Measurements from ENCODE around the gene RLN3. TPM values are rescaled to one million over a fixed set of nuclear protein-coding genes. Genes with fewer than 3 reads are reported as not detected.

The RLN3 gene
- total and polyA plus RNA-seq, 9 of the 15 experiments (the other 6 are each of a cell fraction or from before 2014, with no cell fraction given), result 0.31 to 1.2 (median 0.71) TPM; not detected in 6

DNA sequence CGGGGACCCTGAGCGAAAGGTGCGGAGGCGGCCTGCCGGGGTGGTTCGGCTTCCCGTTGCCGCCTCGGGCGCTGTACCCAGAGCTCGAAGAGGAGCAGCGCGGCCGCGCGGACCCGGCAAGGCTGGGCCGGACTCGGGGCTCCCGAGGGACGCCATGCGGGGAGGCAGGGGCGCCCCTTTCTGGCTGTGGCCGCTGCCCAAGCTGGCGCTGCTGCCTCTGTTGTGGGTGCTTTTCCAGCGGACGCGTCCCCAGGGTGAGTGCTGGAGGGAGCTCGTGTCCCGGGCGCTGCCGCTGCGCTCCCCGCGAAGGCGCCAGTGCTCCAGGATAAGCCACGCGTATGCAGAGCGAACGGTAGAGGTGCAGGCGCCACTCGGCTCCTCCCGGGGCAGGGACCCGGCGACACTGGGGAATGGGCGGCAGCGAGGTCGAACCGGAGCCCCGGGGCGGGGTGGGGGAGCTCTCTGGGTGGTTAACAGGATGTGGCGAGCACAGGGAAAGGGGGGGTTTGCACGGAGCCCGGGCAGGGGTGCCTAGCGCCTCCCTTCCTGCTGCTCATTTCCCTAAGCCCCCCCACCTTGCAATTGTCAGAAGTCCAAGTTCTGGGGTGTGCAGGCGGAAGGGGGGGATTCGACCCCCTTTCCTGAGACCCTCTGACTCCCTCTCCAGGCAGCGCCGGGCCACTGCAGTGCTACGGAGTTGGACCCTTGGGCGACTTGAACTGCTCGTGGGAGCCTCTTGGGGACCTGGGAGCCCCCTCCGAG is 4.0 kb downstream of the RLN3 start, which contains the start of gene IL27RA (continued):
- TF ChIP-seq, protein P1, sequence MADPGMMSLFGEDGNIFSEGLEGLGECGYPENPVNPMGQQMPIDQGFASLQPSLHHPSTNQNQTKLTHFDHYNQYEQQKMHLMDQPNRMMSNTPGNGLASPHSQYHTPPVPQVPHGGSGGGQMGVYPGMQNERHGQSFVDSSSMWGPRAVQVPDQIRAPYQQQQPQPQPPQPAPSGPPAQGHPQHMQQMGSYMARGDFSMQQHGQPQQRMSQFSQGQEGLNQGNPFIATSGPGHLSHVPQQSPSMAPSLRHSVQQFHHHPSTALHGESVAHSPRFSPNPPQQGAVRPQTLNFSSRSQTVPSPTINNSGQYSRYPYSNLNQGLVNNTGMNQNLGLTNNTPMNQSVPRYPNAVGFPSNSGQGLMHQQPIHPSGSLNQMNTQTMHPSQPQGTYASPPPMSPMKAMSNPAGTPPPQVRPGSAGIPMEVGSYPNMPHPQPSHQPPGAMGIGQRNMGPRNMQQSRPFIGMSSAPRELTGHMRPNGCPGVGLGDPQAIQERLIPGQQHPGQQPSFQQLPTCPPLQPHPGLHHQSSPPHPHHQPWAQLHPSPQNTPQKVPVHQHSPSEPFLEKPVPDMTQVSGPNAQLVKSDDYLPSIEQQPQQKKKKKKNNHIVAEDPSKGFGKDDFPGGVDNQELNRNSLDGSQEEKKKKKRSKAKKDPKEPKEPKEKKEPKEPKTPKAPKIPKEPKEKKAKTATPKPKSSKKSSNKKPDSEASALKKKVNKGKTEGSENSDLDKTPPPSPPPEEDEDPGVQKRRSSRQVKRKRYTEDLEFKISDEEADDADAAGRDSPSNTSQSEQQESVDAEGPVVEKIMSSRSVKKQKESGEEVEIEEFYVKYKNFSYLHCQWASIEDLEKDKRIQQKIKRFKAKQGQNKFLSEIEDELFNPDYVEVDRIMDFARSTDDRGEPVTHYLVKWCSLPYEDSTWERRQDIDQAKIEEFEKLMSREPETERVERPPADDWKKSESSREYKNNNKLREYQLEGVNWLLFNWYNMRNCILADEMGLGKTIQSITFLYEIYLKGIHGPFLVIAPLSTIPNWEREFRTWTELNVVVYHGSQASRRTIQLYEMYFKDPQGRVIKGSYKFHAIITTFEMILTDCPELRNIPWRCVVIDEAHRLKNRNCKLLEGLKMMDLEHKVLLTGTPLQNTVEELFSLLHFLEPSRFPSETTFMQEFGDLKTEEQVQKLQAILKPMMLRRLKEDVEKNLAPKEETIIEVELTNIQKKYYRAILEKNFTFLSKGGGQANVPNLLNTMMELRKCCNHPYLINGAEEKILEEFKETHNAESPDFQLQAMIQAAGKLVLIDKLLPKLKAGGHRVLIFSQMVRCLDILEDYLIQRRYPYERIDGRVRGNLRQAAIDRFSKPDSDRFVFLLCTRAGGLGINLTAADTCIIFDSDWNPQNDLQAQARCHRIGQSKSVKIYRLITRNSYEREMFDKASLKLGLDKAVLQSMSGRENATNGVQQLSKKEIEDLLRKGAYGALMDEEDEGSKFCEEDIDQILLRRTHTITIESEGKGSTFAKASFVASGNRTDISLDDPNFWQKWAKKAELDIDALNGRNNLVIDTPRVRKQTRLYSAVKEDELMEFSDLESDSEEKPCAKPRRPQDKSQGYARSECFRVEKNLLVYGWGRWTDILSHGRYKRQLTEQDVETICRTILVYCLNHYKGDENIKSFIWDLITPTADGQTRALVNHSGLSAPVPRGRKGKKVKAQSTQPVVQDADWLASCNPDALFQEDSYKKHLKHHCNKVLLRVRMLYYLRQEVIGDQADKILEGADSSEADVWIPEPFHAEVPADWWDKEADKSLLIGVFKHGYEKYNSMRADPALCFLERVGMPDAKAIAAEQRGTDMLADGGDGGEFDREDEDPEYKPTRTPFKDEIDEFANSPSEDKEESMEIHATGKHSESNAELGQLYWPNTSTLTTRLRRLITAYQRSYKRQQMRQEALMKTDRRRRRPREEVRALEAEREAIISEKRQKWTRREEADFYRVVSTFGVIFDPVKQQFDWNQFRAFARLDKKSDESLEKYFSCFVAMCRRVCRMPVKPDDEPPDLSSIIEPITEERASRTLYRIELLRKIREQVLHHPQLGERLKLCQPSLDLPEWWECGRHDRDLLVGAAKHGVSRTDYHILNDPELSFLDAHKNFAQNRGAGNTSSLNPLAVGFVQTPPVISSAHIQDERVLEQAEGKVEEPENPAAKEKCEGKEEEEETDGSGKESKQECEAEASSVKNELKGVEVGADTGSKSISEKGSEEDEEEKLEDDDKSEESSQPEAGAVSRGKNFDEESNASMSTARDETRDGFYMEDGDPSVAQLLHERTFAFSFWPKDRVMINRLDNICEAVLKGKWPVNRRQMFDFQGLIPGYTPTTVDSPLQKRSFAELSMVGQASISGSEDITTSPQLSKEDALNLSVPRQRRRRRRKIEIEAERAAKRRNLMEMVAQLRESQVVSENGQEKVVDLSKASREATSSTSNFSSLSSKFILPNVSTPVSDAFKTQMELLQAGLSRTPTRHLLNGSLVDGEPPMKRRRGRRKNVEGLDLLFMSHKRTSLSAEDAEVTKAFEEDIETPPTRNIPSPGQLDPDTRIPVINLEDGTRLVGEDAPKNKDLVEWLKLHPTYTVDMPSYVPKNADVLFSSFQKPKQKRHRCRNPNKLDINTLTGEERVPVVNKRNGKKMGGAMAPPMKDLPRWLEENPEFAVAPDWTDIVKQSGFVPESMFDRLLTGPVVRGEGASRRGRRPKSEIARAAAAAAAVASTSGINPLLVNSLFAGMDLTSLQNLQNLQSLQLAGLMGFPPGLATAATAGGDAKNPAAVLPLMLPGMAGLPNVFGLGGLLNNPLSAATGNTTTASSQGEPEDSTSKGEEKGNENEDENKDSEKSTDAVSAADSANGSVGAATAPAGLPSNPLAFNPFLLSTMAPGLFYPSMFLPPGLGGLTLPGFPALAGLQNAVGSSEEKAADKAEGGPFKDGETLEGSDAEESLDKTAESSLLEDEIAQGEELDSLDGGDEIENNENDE (IDR thresholded peaks at IDR 0.05; ENCODE audit: low read depth, low read length), result no peak
- TF ChIP-seq, protein P2, sequence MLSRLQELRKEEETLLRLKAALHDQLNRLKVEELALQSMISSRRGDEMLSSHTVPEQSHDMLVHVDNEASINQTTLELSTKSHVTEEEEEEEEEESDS (CRISPR knock-in tag; IDR thresholded peaks at IDR 0.05), result no peak
- TF ChIP-seq RCOR1 (IDR thresholded peaks at IDR 0.05; ENCODE audit: borderline replicate concordance in 1 of 2, low read depth in 2 of 2, low read length in 2 of 2) (peak in 1 of 2 experiments; percentile 35; a peak in 1 of 4 replicates), GATAD2B (IDR thresholded peaks at IDR 0.05; ENCODE audit: borderline replicate concordance) (peak; percentile 73), SMAD4 (CRISPR knock-in tag; conservative IDR thresholded peaks at IDR 0.05) (peak; percentile 47; the same call in 1 of the 2 replicates), RBM34 (IDR thresholded peaks at IDR 0.05; ENCODE audit: borderline replicate concordance, insufficient read depth, low read length) (peak; percentile 77; the same call in 1 of the 2 replicates), CBX1 (IDR thresholded peaks at IDR 0.05; ENCODE audit: low read depth) (peak; percentile 16; the same call in 1 of the 2 replicates)
- TF ChIP-seq, protein P3, sequence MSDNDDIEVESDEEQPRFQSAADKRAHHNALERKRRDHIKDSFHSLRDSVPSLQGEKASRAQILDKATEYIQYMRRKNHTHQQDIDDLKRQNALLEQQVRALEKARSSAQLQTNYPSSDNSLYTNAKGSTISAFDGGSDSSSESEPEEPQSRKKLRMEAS (CRISPR knock-in tag; IDR thresholded peaks at IDR 0.05), result peak; percentile 82
- TF ChIP-seq, protein P4, sequence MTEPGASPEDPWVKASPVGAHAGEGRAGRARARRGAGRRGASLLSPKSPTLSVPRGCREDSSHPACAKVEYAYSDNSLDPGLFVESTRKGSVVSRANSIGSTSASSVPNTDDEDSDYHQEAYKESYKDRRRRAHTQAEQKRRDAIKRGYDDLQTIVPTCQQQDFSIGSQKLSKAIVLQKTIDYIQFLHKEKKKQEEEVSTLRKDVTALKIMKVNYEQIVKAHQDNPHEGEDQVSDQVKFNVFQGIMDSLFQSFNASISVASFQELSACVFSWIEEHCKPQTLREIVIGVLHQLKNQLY (CRISPR knock-in tag; conservative IDR thresholded peaks at IDR 0.05), result no peak

Data from K562 (cell line).